ENCODE measurements around the gene HRCT1.
"Not testable (repeated sequence)": the region's sequence is repeated elsewhere in the genome, so short reads cannot be mapped to it uniquely, and the experiment has no call there.

Gene HRCT1

DNA sequence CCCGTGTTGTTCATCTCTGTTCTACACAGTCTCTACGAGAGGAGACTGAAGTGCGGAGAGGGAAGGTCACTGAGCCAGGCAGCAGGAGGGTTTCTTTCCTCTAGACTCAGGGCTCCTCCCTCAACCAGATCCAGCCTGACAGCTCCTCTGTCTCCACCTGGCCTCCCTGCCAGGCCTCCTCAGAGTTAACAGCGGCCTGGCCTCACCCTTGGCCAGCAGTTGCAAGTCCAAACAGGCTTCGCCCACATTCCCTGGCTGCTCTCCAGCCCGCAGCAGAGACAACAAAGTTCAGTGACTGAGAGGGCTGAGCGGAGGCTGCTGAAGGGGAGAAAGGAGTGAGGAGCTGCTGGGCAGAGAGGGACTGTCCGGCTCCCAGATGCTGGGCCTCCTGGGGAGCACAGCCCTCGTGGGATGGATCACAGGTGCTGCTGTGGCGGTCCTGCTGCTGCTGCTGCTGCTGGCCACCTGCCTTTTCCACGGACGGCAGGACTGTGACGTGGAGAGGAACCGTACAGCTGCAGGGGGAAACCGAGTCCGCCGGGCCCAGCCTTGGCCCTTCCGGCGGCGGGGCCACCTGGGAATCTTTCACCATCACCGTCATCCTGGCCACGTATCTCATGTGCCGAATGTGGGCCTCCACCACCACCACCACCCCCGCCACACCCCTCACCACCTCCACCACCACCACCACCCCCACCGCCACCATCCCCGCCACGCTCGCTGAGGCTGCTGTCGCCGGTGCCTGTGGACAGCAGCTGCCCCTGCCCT, at the start of gene HRCT1:
Gene HRCT1, plus strand, starts transcription at position 291 of the 768 bp plus-strand sequence. Its CDS starts 86 bp downstream, at position 377.
- no peak for DNase-seq (ENCODE audit: low spot score)

DNA sequence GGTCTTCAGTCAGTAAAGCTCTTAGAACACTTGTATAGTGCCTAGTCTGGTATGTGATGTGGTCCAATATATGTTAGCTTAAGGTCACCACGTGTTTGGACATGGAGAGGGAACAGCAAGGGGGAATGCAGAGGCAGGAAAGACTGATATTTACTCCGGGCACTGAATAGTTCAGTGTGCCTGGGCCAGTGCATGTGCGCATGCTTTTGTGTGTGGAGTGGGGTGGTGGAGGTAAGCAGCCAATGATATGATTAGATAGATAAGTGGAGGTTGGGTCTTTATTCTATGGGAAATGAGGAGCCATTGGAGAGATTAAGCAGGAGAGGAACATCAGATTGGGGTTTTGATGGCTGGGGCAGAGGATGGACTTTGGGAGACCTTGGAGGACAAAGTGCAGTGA, 49.8 kb upstream of the HRCT1 start:
- no peak for DNase-seq (ENCODE audit: low spot score)

DNA sequence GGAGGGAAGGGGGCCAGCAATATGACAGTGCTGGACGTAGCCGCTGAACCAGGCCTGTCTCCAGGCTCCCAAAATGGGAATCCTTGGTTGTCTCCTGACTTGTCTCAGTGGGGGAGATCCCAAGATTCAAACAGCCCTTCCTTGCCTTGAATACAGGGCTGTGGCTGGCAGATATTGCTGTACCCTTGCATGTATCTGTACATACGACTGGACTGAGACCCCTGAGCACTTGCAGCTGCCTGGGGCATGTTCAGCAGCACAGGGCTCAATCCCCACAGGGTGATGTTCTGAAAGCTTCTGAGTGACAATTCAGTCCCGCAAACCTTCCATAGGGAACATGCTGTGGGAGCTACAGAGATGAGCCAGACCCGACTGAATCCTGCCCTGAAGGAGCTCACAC, 49.1 kb upstream of the HRCT1 start:
- DNase-seq (ENCODE audit: low spot score): no peak

DNA sequence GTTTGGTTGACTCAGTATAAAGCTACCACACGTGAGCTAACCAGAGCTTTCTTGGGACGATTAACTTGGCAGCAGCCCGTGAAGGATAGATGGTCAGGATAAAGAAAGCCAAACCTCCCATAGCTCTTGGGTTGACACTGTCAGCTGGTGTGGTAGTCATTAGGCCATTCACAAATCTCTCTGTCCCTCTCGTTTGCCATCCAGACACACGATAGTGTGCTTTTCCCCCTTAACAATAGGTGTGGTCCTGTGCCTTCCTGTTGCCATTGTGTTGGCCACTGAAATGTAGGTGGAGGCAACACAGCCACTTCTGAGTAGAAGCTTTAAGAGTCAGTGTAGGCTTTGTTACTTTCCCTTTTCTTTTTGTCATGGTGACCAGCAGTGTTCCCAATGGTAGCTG, 47.5 kb upstream of the HRCT1 start:
- no peak for DNase-seq (ENCODE audit: low spot score)

DNA sequence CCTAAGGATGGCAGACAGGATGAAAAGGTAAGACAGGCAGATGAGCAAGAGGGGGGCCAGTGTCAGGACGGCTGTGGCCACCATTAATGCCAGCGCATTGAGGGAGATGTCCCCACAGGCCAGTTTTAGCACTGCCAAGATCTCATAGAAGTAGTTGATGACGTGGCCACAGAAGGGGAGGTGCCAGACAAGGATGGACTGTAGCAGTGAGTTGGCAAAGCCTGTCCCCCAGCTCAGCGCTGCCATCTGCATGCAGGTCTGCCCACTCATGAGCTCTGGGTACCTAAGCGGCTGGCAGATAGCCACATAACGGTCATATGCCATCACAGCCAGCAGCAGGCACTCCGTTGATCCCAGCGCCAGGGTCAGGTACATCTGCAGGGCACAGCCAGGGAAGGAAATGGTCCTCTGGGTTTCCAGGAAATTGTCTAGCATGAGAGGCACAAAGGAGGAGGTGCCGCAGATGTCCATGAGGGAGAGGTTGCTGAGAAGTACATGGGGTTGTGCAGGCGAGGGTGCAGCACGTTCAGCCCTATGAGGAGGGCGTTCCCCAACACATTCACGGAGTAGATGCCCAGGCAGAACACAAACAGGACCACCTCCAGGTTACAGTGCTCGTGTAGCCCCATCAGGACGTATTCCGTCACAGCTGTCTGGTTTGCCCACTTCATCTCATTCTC, 46.6 kb upstream of the HRCT1 start:
- no peak for DNase-seq (ENCODE audit: low spot score)

GRCh38 chr9:35859990-35860339, 46.0 kb upstream of the HRCT1 start:
- DNase-seq (ENCODE audit: low spot score): no peak

DNA sequence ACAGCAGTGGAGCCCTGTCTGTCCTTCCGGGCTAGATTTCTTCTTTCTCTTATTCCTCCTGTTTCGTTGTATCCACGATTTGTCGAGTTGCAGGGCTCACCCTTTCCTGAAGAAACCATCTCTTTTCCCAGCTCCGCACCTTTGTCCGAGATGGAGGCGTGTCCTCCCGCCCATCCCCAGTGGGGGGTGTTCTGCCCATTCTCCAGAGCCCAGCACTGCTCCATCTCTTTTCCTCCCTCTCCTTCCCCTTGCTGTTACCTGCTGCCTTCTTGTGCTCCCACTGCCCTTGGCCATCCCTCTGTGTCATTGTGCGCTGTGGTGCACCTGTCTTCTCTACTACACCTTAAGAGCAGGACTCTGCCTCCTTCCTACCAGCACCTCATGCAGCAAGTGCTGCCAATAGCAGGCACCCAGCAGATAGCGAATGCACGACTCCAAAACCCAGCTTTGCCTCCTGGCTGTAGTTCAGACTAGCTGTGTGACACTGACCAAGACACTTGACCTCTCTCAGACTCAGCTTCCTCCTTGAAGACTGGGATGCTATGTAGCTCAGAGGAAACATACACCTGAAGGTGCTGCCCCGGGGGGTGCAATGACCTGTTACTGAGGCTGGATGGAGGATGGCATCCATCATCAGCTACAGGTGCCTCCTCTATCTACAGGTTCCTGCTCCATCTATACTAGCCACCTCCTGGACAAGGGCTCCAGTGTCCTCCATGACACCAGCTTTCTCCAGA, 44.7 kb upstream of the HRCT1 start:
- no peak for DNase-seq (ENCODE audit: low spot score)

GRCh38 chr9:35862328-35862727, 43.7 kb upstream of the HRCT1 start:
- no peak for DNase-seq (ENCODE audit: low spot score)

DNA sequence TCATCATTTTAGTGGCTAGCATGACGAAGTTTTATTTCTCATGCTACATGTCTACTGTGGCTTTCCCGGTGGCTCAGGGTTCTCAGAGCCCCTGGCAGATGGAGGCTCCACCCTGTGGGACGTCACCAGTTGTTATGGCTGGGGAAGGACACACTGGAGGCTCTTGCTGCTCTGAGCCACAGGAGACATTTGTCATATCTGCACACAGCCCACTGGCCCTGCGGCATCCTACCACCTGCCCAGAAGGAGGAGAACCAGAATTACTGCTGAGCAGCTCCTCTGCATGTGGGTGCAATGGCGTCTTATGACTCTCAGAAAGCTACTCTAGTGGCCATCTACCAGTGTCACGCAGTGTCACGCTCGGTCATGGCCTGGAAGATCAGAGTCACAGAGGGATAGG, 42.4 kb upstream of the HRCT1 start:
- DNase-seq (ENCODE audit: low spot score): no peak

DNA sequence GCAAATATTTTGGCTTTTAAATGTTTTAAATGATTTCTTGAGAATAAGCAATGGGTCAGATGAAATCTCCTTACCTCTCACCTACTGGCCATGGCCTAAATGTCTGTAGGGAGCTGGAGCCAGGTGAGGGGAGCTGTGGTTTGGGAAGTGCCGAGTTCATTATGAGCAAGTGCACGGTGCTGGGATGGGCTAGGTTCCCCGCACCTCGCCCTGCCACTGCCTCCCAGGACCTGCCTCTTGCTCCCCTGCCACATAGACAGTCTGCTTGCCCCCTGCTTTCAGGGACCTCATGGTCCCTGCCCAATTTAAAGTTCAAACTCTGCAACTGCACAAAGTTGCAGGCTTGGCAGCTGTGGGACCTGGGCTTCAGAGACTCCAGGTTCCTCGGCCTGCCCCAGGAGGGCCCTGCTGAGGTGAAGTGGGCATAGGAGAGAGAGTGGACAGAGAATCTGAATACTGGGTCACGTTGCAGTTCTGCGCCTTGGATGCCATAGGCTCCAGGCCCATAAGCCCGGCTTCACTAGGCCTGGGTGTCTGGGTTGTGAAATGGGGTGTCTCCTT, 41.2 kb upstream of the HRCT1 start:
- no peak for DNase-seq (ENCODE audit: low spot score)

- no peak for DNase-seq (ENCODE audit: low spot score)
Observed at GRCh38 chr9:35867538-35867937, 38.5 kb upstream of the HRCT1 start.

- DNase-seq (ENCODE audit: low spot score): no peak
Observed at GRCh38 chr9:35868933-35869332, 37.1 kb upstream of the HRCT1 start.

DNA sequence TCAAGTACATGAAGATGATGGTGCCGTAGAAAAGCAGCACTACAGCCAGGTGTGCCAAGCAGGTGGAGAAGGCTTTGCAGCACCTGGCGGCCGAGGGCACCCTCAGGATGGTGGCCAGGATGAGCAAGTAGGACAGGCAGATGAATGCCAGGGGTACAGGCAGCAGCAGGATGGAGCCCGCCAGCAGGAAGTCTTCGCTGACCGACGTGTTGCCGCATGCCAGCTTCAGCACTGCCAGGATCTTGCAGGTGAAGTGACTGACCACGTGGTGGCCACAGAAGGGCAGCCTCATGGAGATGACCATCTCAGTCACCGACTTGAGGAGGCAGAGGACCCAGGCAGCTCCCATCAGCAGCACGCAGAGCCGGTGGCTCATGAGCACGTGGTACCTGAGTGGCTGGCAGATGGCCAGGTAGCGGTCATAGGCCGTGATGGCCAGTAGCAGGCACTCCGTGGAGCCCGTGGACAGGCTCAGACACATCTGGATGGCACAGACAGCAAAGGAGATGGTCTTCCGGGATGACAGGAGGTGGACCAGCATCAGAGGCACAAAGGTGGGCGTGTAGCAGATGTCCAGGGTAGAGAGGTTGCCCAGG, 36.3 kb upstream of the HRCT1 start:
- no peak for DNase-seq (ENCODE audit: low spot score)

- DNase-seq (ENCODE audit: low spot score): no peak
Observed at GRCh38 chr9:35870351-35870923, 35.6 kb upstream of the HRCT1 start, which contains the start of gene OR13J1. Gene OR13J1 (minus strand): TSS chr9:35870401. CDS start chr9:35870401, 0 bp downstream.

- DNase-seq (ENCODE audit: low spot score): no peak
Observed at GRCh38 chr9:35871545-35871944, 34.5 kb upstream of the HRCT1 start.

GRCh38 chr9:35872505-35872904, 33.5 kb upstream of the HRCT1 start:
- no peak for DNase-seq (ENCODE audit: low spot score)

DNA sequence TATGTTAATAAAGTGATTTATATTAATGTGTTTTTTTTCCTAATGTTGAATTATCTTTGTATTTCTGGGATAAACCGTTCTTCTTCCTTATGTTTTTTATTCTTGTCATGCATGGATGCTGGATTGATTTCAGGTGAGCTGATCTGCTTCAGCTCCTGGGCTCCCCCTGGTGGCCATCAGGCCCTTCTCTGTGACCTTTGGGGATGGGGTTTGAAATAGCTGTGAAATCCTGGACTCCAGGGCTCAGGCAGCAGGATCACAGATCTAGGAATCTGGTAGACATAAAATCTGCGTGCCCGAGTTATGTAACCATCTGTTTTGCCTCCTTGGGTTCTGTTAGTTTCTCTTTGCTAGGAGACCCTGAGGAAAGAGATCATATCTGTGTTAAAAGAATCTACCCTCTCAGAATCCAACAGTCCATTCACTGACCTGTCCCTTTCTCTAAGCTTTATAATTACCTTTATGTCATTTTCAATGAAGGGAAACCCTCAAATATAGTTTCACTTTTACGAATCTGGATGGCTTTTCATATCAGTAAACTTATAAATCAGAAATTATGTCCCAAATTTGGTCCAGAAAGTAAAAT, 23.6 kb upstream of the HRCT1 start:
- peak; percentile 77 for DNase-seq (ENCODE audit: low spot score)

GRCh38 chr9:35882996-35883395, 23.0 kb upstream of the HRCT1 start:
- no peak for DNase-seq (ENCODE audit: low spot score)

DNA sequence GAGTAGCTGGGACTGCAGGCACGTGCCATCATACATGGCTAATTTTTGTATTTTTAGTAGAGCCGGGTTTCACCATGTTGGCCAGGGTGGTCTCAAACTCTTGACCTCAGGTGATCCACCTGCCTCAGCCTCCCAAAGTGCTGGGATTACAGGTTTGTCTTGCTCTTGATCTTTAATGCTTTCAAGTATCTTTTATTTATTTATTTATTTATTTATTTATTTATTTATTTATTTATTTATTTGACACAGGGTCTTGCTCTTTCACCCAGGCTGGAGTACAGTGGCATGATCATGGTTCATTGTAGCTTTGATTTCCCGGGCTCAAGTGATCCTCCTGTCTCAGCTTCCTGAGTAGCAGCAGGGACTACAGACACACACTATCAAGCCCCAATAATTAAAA, 21.1 kb upstream of the HRCT1 start:
- DNase-seq (ENCODE audit: low spot score): not testable (repeated sequence)

DNA sequence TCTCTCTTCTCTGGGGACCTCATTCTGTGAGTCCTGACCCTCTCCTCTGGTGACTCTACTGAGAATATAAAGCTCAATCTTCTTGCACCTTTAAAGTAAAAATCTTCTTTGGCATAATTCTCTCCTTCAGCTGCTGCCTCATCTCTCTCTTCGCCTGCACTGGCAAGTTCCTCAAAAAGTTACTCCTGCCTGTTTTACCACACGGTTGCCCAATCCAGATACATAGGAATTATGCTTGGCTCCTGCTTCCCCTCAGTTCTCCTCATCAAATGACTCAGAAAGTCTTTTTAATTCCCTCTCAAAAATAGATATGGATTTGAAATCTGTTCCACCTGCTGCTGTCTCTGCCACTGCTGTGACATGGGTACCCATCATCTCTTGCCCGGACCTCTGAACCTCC, 14.4 kb upstream of the HRCT1 start:
- DNase-seq (ENCODE audit: low spot score): no peak

DNA sequence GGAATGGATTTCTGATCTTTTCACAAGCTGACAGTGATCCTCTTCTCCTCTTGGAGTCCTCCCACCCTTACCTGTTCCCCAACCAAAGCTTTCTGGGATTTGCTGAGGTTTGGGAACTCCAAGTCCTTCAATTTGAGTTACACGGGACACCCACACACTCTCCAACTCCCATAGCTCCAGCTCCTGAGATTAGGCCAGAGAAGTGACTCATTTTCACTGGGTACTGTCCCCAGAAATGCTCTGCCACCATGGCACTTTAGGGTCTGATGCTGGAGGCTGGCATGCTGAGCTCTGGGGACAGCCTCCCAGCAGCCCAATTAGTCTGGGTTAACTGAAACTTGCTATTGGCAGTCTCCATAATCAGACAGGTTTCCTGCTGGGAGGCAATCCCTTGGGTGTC, 14.0 kb upstream of the HRCT1 start:
- no peak for DNase-seq (ENCODE audit: low spot score)

GRCh38 chr9:35896570-35896969, 9.4 kb upstream of the HRCT1 start:
- no peak for DNase-seq (ENCODE audit: low spot score)

Measured in CD4-positive, alpha-beta T cell treated with Interleukin-2 at 100 ng/mL for 4 hours (primary cell).